Coronary artery (tissue), 2 donors: ENCODE results near the gene ISYNA1.
A peak's percentile ranks its signal among the peaks of the same experiment; 100 is the strongest.

Experiments used
- DNase-seq: peaks from one replicate; pipeline ENCODE4 v3.0.0-alpha.2; 2017; ENCODE audit warnings: low spot score
- H3K27ac ChIP-seq, 2 donors: fragments of 200-600 bp; sonication (generic); one replicate each; pipeline ENCODE4 v1.5.1; 2016 to 2019
- H3K4me3 ChIP-seq: fragments of 200-600 bp; sonication (generic); 2 replicates; pipeline ENCODE4 v1.5.1; 2016; ENCODE audit warnings: mild to moderate bottlenecking, moderate library complexity
- CTCF ChIP-seq: fragments of 200-600 bp; sonication (generic); IDR thresholded peaks from one replicate; pipeline ENCODE4 v1.5.1; 2019; ENCODE audit warnings: antibody characterized with exemption

ISYNA1 gene

GRCh38 chr19:18418029-18418482 is 19.9 kb downstream of the ISYNA1 start:
- H3K4me3 ChIP-seq, result peak overlapping the region; percentile 81
- no peak for TF ChIP-seq CTCF
- peak; percentile 80 for DNase-seq
- peak overlapping the region; percentile 96 to 97 for H3K27ac ChIP-seq

DNA sequence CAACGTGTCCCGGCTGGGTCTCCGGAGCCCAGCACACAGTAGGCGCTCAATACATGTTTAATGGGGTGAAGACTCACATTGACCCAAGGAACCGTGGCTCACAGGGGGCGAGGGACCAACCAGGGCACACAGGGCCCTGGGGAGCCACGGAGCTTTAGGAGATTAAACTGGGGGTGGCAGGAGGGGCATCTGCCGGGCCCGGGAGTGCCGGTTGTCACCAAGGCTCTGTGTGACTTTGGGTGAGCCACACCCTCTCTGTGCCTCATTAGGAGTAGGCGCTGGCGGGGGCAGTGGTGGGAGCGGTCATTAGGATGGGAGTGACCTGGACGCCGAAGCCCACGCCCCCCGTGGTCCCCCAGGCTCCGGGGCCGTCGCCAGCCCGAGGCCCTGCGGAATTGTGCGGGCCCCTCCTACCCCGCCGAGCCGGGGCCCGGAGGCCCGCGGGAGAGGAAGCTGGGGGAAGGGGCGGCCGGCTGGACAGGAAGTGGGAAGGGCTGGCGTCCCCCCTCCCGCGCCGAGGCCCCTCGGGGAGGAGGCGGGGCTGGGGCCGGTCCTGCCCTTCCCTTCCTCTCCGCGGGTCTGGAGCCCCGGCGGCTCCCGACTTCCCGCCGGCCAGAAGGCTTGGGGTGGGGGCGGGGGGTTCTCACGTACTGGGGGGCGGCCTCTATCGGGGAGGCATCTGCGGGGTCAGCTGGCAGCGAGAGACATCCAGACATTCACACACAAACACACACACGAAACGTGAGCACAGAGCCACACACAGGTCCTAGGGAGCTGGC is 20.5 kb downstream of the ISYNA1 start:
- peak overlapping the region; percentile 96 to 97 for H3K27ac ChIP-seq
- no peak for TF ChIP-seq CTCF
- peak overlapping the region; percentile 81 for H3K4me3 ChIP-seq
- peak; percentile 91 for DNase-seq

- no peak for TF ChIP-seq CTCF
- DNase-seq, result peak; percentile 95
- Histone ChIP-seq H3K4me3 (peak overlapping the region; percentile 81), H3K27ac (peak overlapping the region; percentile 96 to 97)
These were observed 21.1 kb downstream of the ISYNA1 start for GRCh38 chr19:18416778-18417249.

GRCh38 chr19:18415178-18415867 is 22.6 kb downstream of the ISYNA1 start:
- Histone ChIP-seq H3K4me3 (peak overlapping the region; percentile 63), H3K27ac (peak overlapping the region; percentile 96 to 97)
- no peak for TF ChIP-seq CTCF
- peak; percentile 89 for DNase-seq

DNA sequence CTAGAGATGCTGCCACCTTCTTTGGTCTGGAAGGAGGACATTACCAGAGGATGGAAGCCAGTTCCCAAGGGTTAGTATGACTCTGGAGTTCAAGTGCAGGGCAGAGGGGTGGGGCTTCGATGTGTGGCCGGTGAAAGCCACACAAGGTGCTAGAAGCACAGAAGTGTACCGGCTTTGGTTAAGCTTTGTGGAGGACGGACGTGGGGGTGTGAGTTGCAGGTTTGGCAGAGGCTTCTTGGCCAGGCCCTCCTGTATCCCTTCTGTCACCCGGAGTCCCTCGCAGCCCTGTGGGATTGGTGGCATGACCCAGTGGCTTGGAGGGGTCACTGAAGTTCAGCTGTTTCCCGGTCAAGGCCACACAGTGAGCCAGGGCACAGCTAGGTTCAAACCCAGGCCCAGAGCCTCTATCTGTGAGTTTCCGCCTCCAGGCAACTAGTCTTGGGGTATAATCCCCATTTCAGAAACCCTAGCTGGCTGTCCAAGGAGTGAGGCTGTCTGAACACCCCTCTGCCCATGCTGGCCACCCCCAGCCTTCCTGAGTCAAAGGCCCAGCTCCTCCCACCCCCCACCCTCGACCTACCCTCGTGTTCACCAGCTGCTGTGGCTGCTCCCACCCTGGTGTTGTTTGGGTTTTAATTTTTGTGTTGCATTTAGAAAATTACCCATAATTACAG is 23.3 kb downstream of the ISYNA1 start:
- TF ChIP-seq CTCF, result no peak
- Histone ChIP-seq H3K27ac (peak overlapping the region; percentile 96 to 97), H3K4me3 (peak overlapping the region; percentile 63)
- DNase-seq, result no peak

DNA sequence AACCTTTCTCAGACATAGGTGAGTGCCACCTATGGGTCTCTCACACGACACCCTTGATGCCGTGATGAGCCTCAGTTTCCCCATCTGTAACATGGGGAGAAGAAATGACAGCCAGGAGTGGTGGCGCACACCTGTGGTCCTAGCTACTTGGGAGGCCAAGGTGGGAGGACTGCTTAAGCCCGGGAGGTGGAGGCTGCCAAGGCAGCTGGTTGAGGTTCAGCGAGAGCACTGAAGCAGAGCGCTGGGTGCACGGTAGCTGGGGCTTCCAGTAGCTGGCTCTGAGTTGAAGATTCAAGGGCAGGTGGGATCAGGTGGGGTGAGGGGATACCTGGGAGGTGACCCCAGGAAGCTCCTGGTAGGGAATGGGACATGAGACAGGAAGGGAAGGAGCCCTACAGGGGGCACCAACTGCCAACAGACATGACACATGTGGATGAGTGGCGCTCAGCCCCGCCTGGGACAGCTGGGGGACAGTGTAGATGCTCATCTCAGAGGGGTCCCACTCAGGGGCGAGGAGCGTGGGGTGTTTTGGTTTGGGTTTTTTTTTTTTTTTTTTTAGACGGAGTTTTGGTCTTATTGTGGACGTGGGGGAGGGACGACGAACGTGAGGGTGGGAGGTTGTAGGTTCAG is 25.2 kb downstream of the ISYNA1 start:
- DNase-seq, result peak; percentile 70
- TF ChIP-seq CTCF, result no peak
- no peak overlapping the region for H3K27ac ChIP-seq
- H3K4me3 ChIP-seq, result no peak overlapping the region
